ENCODE measurements around the gene WFDC5.

WFDC5 gene

DNA sequence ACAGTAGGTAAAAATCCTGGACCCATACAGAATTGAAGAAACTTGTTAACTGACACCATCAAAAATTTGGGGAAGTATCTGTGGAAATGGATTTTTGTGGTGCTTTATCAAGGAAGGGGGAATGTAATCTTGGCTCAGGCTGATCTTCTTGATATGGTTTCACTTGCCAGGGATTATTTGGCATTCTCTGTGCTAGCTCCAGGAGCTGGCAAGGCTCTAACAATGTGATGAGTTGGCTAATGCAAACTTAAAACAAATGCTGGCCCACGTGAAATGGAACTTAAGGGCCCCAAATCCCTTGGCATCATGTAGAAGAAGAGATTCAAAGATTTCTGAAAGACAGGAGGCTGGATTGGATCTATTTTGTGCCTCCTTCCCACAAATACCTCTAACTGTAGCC is 27.2 kb downstream of the WFDC5 start:
- TF ChIP-seq RAD21 (IDR thresholded peaks at IDR 0.05; ENCODE audit: low read depth): no peak
- no peak for TF ChIP-seq YY1 (IDR thresholded peaks at IDR 0.05; ENCODE audit: low read depth)
- TF ChIP-seq TCF12 (IDR thresholded peaks at IDR 0.05; ENCODE audit: low read depth): no peak
- no peak for TF ChIP-seq ZBTB7A (IDR thresholded peaks at IDR 0.05; ENCODE audit: low read depth)
- TF ChIP-seq TAF1 (IDR thresholded peaks at IDR 0.05; ENCODE audit: low read depth): no peak
- no peak for TF ChIP-seq EP300 (IDR thresholded peaks at IDR 0.05; ENCODE audit: borderline replicate concordance)
- TF ChIP-seq, protein P1, sequence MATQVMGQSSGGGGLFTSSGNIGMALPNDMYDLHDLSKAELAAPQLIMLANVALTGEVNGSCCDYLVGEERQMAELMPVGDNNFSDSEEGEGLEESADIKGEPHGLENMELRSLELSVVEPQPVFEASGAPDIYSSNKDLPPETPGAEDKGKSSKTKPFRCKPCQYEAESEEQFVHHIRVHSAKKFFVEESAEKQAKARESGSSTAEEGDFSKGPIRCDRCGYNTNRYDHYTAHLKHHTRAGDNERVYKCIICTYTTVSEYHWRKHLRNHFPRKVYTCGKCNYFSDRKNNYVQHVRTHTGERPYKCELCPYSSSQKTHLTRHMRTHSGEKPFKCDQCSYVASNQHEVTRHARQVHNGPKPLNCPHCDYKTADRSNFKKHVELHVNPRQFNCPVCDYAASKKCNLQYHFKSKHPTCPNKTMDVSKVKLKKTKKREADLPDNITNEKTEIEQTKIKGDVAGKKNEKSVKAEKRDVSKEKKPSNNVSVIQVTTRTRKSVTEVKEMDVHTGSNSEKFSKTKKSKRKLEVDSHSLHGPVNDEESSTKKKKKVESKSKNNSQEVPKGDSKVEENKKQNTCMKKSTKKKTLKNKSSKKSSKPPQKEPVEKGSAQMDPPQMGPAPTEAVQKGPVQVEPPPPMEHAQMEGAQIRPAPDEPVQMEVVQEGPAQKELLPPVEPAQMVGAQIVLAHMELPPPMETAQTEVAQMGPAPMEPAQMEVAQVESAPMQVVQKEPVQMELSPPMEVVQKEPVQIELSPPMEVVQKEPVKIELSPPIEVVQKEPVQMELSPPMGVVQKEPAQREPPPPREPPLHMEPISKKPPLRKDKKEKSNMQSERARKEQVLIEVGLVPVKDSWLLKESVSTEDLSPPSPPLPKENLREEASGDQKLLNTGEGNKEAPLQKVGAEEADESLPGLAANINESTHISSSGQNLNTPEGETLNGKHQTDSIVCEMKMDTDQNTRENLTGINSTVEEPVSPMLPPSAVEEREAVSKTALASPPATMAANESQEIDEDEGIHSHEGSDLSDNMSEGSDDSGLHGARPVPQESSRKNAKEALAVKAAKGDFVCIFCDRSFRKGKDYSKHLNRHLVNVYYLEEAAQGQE (IDR thresholded peaks at IDR 0.05; ENCODE audit: low read depth): no peak
- TF ChIP-seq CEBPB (IDR thresholded peaks at IDR 0.05): no peak
- TF ChIP-seq, protein P2, sequence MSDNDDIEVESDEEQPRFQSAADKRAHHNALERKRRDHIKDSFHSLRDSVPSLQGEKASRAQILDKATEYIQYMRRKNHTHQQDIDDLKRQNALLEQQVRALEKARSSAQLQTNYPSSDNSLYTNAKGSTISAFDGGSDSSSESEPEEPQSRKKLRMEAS (IDR thresholded peaks at IDR 0.05): no peak
- TF ChIP-seq, protein P3, sequence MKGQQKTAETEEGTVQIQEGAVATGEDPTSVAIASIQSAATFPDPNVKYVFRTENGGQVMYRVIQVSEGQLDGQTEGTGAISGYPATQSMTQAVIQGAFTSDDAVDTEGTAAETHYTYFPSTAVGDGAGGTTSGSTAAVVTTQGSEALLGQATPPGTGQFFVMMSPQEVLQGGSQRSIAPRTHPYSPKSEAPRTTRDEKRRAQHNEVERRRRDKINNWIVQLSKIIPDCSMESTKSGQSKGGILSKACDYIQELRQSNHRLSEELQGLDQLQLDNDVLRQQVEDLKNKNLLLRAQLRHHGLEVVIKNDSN (IDR thresholded peaks at IDR 0.05): no peak
- TF ChIP-seq NFIC (IDR thresholded peaks at IDR 0.05): no peak
- no peak for TF ChIP-seq TEAD4 (IDR thresholded peaks at IDR 0.05)

DNA sequence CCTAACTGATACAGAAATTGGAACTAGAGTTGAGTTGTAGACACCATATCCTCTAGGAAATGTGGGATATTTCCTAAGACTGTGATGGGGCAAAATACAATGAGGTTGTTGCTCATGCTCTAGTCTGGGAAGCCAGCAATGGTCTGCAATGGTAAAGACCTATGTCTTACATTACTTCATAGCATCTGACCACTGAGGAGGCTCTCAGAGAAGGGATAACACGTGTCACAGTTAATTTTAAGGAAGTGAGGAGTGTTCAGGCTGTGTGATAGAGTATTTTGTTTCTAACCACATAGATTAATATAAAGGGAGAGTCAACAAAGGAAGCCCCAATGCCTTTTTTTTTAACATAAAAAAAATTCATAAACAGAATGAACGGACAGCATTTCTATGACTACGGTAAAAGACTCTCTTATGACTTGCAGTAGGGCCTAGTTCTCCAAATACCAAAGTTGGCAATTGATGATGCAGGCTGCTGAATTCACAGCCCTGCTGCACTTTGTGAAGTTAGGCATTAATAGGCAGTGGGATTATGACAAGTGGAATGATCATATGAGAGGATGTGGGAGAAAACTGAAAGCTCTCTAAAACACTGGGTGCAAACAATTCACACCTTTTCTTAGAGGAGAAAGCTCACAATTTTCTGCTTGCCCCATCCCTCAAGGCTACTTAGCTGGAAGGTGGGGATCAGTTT is 27.7 kb downstream of the WFDC5 start:
- TF ChIP-seq, protein P2 (IDR thresholded peaks at IDR 0.05): no peak
- TF ChIP-seq YY1 (IDR thresholded peaks at IDR 0.05; ENCODE audit: low read depth) (no peak), TEAD4 (IDR thresholded peaks at IDR 0.05) (no peak)

DNA sequence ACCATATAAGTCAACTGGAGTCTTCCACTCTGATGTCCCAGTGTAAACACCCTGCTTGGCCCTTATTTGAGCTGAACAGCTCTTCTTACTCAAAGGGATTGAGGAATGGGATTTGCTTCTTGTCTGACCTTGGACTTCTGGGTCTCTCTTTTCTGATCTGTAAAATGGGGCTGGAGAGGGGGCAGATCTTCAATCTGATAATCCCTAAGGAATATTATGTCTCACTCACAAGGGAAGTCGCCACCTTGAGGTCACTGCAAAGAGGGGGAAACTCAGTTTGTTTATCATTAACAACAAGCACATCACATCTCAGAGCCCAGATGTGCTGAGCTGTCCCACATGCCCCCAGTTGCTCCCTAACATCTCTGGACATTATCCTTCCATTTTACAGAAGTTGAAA is 29.1 kb downstream of the WFDC5 start:
- TF ChIP-seq TEAD4 (IDR thresholded peaks at IDR 0.05) (no peak), FOXM1 (IDR thresholded peaks at IDR 0.05; ENCODE audit: borderline replicate concordance, low read depth) (no peak), ZBTB7A (IDR thresholded peaks at IDR 0.05; ENCODE audit: low read depth) (no peak), CEBPB (IDR thresholded peaks at IDR 0.05) (no peak), EP300 (IDR thresholded peaks at IDR 0.05; ENCODE audit: borderline replicate concordance) (no peak), YY1 (IDR thresholded peaks at IDR 0.05; ENCODE audit: low read depth) (no peak), TAF1 (IDR thresholded peaks at IDR 0.05; ENCODE audit: low read depth) (no peak), EGR1 (IDR thresholded peaks at IDR 0.05) (no peak), NFIC (IDR thresholded peaks at IDR 0.05) (no peak), RAD21 (IDR thresholded peaks at IDR 0.05; ENCODE audit: low read depth) (no peak), TCF12 (IDR thresholded peaks at IDR 0.05; ENCODE audit: low read depth) (no peak)
- TF ChIP-seq, protein P1 (IDR thresholded peaks at IDR 0.05; ENCODE audit: low read depth): no peak
- TF ChIP-seq, protein P2 (IDR thresholded peaks at IDR 0.05): no peak
- TF ChIP-seq, protein P3 (IDR thresholded peaks at IDR 0.05): no peak

DNA sequence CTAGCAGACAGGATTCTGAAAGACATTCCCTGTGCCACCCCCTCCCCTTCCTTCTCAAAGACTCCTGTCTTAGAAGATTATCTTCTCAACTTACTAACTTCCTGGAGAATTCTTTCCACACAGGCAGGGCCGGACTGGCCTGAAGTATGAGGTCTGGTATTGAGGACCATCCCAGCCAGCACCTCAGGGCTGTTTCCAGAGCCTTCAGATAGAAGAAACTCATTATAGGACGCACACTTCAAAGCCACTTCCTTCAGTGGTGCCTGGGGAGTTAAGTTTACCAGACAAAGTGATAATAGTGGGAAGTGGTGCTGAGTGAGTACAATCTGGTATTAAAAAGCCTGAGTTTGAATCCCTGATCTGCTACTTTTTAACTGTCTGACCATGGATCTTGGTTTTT is 29.7 kb downstream of the WFDC5 start:
- TF ChIP-seq RAD21 (IDR thresholded peaks at IDR 0.05; ENCODE audit: low read depth) (no peak), ZBTB7A (IDR thresholded peaks at IDR 0.05; ENCODE audit: low read depth) (no peak), EGR1 (IDR thresholded peaks at IDR 0.05) (no peak), YY1 (IDR thresholded peaks at IDR 0.05; ENCODE audit: low read depth) (no peak), TCF12 (IDR thresholded peaks at IDR 0.05; ENCODE audit: low read depth) (no peak), CEBPB (IDR thresholded peaks at IDR 0.05) (no peak), TAF1 (IDR thresholded peaks at IDR 0.05; ENCODE audit: low read depth) (no peak), FOXM1 (IDR thresholded peaks at IDR 0.05; ENCODE audit: borderline replicate concordance, low read depth) (no peak), EP300 (IDR thresholded peaks at IDR 0.05; ENCODE audit: borderline replicate concordance) (no peak), CREB1 (IDR thresholded peaks at IDR 0.05; ENCODE audit: low read depth) (no peak)
- TF ChIP-seq, protein P2 (IDR thresholded peaks at IDR 0.05): no peak
- TF ChIP-seq, protein P1 (IDR thresholded peaks at IDR 0.05; ENCODE audit: low read depth): no peak

Data from Ishikawa (cell line).